ENCODE results near the gene SPTLC1.

The SPTLC1 gene

GRCh38 chr9:92046676-92047075 is 68.5 kb downstream of the SPTLC1 start:
- no peak for TF ChIP-seq CTCF (IDR thresholded peaks at IDR 0.05; ENCODE audit: low read depth, low read length, missing control alignments)
- no peak overlapping the region for H3K4me3 ChIP-seq (ENCODE audit: low read depth, low read length)
- no peak for DNase-seq (ENCODE audit: low read depth)
- in situ Hi-C loops (cut with HindIII; ENCODE audit: low sequenced_read_pairs) = no loop called here

GRCh38 chr9:92044936-92045335 is 70.3 kb downstream of the SPTLC1 start:
- in situ Hi-C loops (cut with HindIII; ENCODE audit: low sequenced_read_pairs) = no loop called here
- DNase-seq (ENCODE audit: low read depth) = no peak
- no peak for TF ChIP-seq CTCF (IDR thresholded peaks at IDR 0.05; ENCODE audit: low read depth, low read length, missing control alignments)
- no peak overlapping the region for H3K4me3 ChIP-seq (ENCODE audit: low read depth, low read length)

- in situ Hi-C loops (cut with HindIII; ENCODE audit: low sequenced_read_pairs) = no loop called here
- no peak for TF ChIP-seq CTCF (IDR thresholded peaks at IDR 0.05; ENCODE audit: low read depth, low read length, missing control alignments)
- DNase-seq (ENCODE audit: low read depth) = no peak
- no peak overlapping the region for H3K4me3 ChIP-seq (ENCODE audit: low read depth, low read length)
These were observed 72.2 kb downstream of the SPTLC1 start for GRCh38 chr9:92043002-92043401.

GRCh38 chr9:92042260-92042659 is 73.0 kb downstream of the SPTLC1 start:
- no peak overlapping the region for H3K4me3 ChIP-seq (ENCODE audit: low read depth, low read length)
- in situ Hi-C loops (cut with HindIII; ENCODE audit: low sequenced_read_pairs) = no loop called here
- no peak for TF ChIP-seq CTCF (IDR thresholded peaks at IDR 0.05; ENCODE audit: low read depth, low read length, missing control alignments)
- DNase-seq (ENCODE audit: low read depth) = no peak

GRCh38 chr9:92036756-92037155 is 78.5 kb downstream of the SPTLC1 start:
- in situ Hi-C loops (cut with HindIII; ENCODE audit: low sequenced_read_pairs) = no loop called here
- DNase-seq (ENCODE audit: low read depth) = no peak
- no peak overlapping the region for H3K4me3 ChIP-seq (ENCODE audit: low read depth, low read length)
- TF ChIP-seq CTCF (IDR thresholded peaks at IDR 0.05; ENCODE audit: low read depth, low read length, missing control alignments) = no peak

GRCh38 chr9:92036411-92036746 is 78.8 kb downstream of the SPTLC1 start:
- DNase-seq (ENCODE audit: low read depth) = no peak
- in situ Hi-C loops (cut with HindIII; ENCODE audit: low sequenced_read_pairs) = no loop called here
- no peak for TF ChIP-seq CTCF (IDR thresholded peaks at IDR 0.05; ENCODE audit: low read depth, low read length, missing control alignments)
- H3K4me3 ChIP-seq (ENCODE audit: low read depth, low read length) = no peak overlapping the region

Data from astrocyte of the cerebellum (primary cell).